ENCODE measurements around the gene OCA2. TPM values are rescaled to one million over a fixed set of nuclear protein-coding genes. Genes with fewer than 3 reads are reported as not detected.

OCA2 gene
- polyA plus RNA-seq, 3 donors: not detected

DNA sequence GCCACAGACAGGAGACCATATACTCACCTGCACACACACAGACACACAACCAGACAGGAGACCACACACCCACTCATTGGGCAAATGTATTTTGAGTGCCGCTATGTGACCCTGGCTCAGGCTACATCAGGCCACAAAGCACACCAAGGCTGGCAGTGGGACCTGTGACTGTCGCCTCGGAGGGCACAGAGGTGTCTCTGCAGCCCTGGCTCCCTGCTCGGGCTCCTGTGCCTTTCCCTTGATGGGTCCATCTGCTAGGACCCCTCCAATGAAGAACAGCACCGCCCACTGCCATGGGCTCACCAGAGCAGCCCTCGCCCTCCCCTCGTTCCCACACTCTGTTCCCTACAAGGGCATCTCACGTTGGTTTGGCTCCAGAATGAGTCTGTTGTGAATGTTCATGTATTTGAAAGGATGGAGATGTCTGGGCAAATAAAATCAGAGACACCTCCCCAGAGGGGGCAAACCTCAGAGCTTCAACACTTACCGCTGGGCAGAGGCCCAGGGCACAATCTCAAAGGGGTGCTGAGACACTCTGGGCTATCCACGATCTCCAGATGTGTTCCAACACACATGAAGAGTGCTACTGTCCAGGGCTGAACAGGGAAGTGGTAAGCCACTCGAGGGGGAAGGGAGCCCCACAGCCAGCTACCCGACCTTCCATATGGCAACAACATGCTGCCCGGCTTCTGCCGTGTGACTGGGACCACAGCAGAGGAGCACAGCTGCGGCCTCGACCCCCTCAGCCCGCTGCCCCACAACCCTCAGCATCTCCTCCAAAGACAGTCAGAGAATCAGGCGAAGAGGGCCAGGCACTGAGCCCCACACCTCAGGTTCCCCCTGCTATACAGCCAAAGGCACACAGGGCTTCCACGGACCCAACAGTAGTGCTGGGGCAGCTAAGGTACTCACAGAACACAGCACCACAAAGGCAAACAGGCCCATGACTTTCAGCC lies 74.9 kb downstream of the OCA2 start:
- Histone ChIP-seq H3K9ac (ENCODE audit: insufficient read depth, low read length, poor library complexity, severe bottlenecking) (no peak overlapping the region), H3K36me3 (replicated peaks in 1 of 2; ENCODE audit: control insufficient read depth in 1 of 2, insufficient read depth in 2 of 2, low read length in 2 of 2) (no peaks in the 10 kb centered on the region), H3K4me3 (replicated peaks in 1 of 3; ENCODE audit: low read depth in 2 of 3, low read length in 3 of 3) (no peak overlapping the region), H3K27me3 (ENCODE audit: control insufficient read depth in 2 of 2, insufficient read depth in 2 of 2, low read length in 2 of 2) (no peaks in the 10 kb centered on the region), H3K79me2 (ENCODE audit: insufficient read depth, low read length) (no peaks in the 10 kb centered on the region), H2AFZ (ENCODE audit: insufficient read depth, low read depth, low read length, poor library complexity, severe bottlenecking) (no peak overlapping the region), H4K20me1 (ENCODE audit: insufficient read depth, low read length) (no peaks in the 10 kb centered on the region), H3K4me1 (ENCODE audit: control insufficient read depth in 1 of 2, insufficient read depth in 2 of 2, low read length in 2 of 2) (no peaks in the 10 kb centered on the region), H3K4me2 (replicated peaks; ENCODE audit: extremely low read depth, low read length, poor library complexity, severe bottlenecking) (no peak overlapping the region), H3K27ac (ENCODE audit: low read depth in 1 of 2, low read length in 2 of 2) (no peak overlapping the region), H3K9me3 (replicated peaks in 1 of 2; ENCODE audit: control insufficient read depth in 1 of 2, insufficient read depth in 1 of 2, low read length in 2 of 2) (peaks cover 8 to 11% of the 10 kb centered on the region in 2 donors)
- WGBS (ENCODE audit: insufficient coverage): 73% methylated on average over 11 of the region's 19 CpGs
- H3K9me3 Mint-ChIP-seq: peaks cover 2 to 15% (median 4%) of the 10 kb centered on the region in 7 donors
- DNase-seq: no peak
- H3K27ac Mint-ChIP-seq: no peak overlapping the region
- intact Hi-C loops (cut with micrococcal nuclease): no loop called here
- no peak overlapping the region for H3K4me3 Mint-ChIP-seq
- H3K36me3 Mint-ChIP-seq: no peaks in the 10 kb centered on the region
- H3K27me3 Mint-ChIP-seq (ENCODE audit: low read depth in 3 of 3): peaks cover 0 to 2% (median 1%) of the 10 kb centered on the region in 3 donors
- no peaks in the 10 kb centered on the region for H3K4me1 Mint-ChIP-seq
- TF ChIP-seq, protein P1, sequence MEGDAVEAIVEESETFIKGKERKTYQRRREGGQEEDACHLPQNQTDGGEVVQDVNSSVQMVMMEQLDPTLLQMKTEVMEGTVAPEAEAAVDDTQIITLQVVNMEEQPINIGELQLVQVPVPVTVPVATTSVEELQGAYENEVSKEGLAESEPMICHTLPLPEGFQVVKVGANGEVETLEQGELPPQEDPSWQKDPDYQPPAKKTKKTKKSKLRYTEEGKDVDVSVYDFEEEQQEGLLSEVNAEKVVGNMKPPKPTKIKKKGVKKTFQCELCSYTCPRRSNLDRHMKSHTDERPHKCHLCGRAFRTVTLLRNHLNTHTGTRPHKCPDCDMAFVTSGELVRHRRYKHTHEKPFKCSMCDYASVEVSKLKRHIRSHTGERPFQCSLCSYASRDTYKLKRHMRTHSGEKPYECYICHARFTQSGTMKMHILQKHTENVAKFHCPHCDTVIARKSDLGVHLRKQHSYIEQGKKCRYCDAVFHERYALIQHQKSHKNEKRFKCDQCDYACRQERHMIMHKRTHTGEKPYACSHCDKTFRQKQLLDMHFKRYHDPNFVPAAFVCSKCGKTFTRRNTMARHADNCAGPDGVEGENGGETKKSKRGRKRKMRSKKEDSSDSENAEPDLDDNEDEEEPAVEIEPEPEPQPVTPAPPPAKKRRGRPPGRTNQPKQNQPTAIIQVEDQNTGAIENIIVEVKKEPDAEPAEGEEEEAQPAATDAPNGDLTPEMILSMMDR (IDR thresholded peaks at IDR 0.05): no peak

DNA sequence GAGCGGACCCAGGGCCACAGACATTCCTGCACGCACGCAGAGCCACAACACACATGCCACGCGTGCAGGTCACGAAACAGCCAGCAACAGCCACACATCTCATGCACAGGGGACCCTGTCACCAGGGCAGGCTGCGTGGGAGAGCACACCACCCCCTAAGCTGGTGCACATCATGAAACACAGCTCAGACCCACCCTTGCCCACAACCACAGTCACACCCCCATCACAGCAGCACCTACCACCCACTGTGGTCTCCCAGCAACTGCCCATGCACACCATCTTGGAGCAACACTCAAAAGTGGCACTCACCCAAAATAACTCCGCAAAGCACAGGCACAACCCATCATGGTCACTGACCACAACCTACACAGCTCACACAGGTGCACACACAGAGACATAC lies 75.7 kb downstream of the OCA2 start:
- no peak overlapping the region for H3K9ac ChIP-seq (ENCODE audit: insufficient read depth, low read length, poor library complexity, severe bottlenecking)
- WGBS (ENCODE audit: insufficient coverage): 96% methylated on average over 8 of the region's 8 CpGs
- intact Hi-C loops (cut with micrococcal nuclease): no loop called here
- no peak overlapping the region for H3K4me2 ChIP-seq (replicated peaks; ENCODE audit: extremely low read depth, low read length, poor library complexity, severe bottlenecking)
- Mint-ChIP-seq H3K27me3 (ENCODE audit: low read depth in 3 of 3) (peaks cover 0 to 4% (median 2%) of the 10 kb centered on the region in 3 donors), H3K9me3 (peaks cover 2 to 15% (median 4%) of the 10 kb centered on the region in 7 donors), H3K4me3 (no peak overlapping the region), H3K4me1 (no peaks in the 10 kb centered on the region), H3K36me3 (no peaks in the 10 kb centered on the region), H3K27ac (no peak overlapping the region)
- H3K27me3 ChIP-seq (ENCODE audit: control insufficient read depth in 2 of 2, insufficient read depth in 2 of 2, low read length in 2 of 2): no peaks in the 10 kb centered on the region
- H3K27ac ChIP-seq (ENCODE audit: low read depth in 1 of 2, low read length in 2 of 2): no peak overlapping the region
- H4K20me1 ChIP-seq (ENCODE audit: insufficient read depth, low read length): no peaks in the 10 kb centered on the region
- no peak for DNase-seq
- H2AFZ ChIP-seq (ENCODE audit: insufficient read depth, low read depth, low read length, poor library complexity, severe bottlenecking): no peak overlapping the region
- no peak overlapping the region for H3K4me3 ChIP-seq (replicated peaks in 1 of 3; ENCODE audit: low read depth in 2 of 3, low read length in 3 of 3)
- no peaks in the 10 kb centered on the region for H3K79me2 ChIP-seq (ENCODE audit: insufficient read depth, low read length)
- TF ChIP-seq, protein P1 (IDR thresholded peaks at IDR 0.05): no peak
- peaks cover 8 to 11% of the 10 kb centered on the region in 2 donors for H3K9me3 ChIP-seq (replicated peaks in 1 of 2; ENCODE audit: control insufficient read depth in 1 of 2, insufficient read depth in 1 of 2, low read length in 2 of 2)
- no peaks in the 10 kb centered on the region for H3K36me3 ChIP-seq (replicated peaks in 1 of 2; ENCODE audit: control insufficient read depth in 1 of 2, insufficient read depth in 2 of 2, low read length in 2 of 2)
- H3K4me1 ChIP-seq (ENCODE audit: control insufficient read depth in 1 of 2, insufficient read depth in 2 of 2, low read length in 2 of 2): no peaks in the 10 kb centered on the region
